Spleen (tissue), 7 donors: ENCODE measurements around the gene ADRA1B.

Source experiments
- CTCF ChIP-seq, 11 experiments: fragments of 200-600 bp in 7 of 11; fragments of 450-650 bp in 4 of 11; sonication (generic) in 4 of 11; IDR thresholded peaks in 8 of 11; conservative IDR thresholded peaks in 3 of 11; 1 replicate in 7 of 11; 2 replicates in 4 of 11; pipeline versions ENCODE4 v1.4.0 to v1.8.0; 2016 to 2021; ENCODE audit warnings: antibody characterized with exemption in 11 of 11, inconsistent platforms in 4 of 11, mild to moderate bottlenecking in 1 of 11
- POLR2A ChIP-seq, 3 donors: fragments of 450-650 bp; IDR thresholded peaks; one replicate each; pipeline ENCODE4 v1.5.1; 2017; ENCODE audit warnings: antibody characterized with exemption in 3 of 3, mild to moderate bottlenecking in 1 of 3
- POLR2AphosphoS5 ChIP-seq, 3 donors: sonication (generic); formaldehyde crosslinking; IDR thresholded peaks; one replicate each; pipeline ENCODE4 v1.5.1; 2017; ENCODE audit warnings: antibody characterized with exemption in 3 of 3
- donor health status: DM: no; HTN: no; CAD: no; lungs with moderate emphysema.
- donor health status: DM: no; HTN: no; CAD: no.
- donor health status: DM: no; HTN: no; CAD: no.

GRCh38 chr5:160007514-160007913, 91.2 kb downstream of the ADRA1B start:
- no peak for TF ChIP-seq POLR2A (IDR thresholded peaks at IDR 0.05)
- no peak for TF ChIP-seq CTCF (IDR thresholded peaks at IDR 0.05 in 8 of 11, conservative IDR thresholded peaks at IDR 0.05 in 3 of 11)
- TF ChIP-seq POLR2AphosphoS5 (IDR thresholded peaks at IDR 0.05) = no peak
